Measurements from ENCODE around the gene MRC2. TPM values are rescaled to one million over a fixed set of nuclear protein-coding genes. Genes with fewer than 3 reads are reported as not detected.

Gene MRC2
- total RNA-seq, 4 donors from 2014 or later: 23.3 to 59.8 (median 39.9) TPM

GRCh38 chr17:62732125-62732524, 104.7 kb downstream of the MRC2 start:
- no peak for TF ChIP-seq CTCF (IDR thresholded peaks at IDR 0.05)
- TF ChIP-seq EP300 (IDR thresholded peaks at IDR 0.05): no peak
- no peak for TF ChIP-seq POLR2A (IDR thresholded peaks at IDR 0.05)
- TF ChIP-seq POLR2AphosphoS5 (IDR thresholded peaks at IDR 0.05): no peak
- no peaks in the 10 kb centered on the region for H3K9me3 ChIP-seq
- H3K27me3 ChIP-seq: peaks cover 15% of the 10 kb centered on the region
- no peak for ATAC-seq
- 73 to 86% methylated on average over 5 of the region's 5 CpGs for WGBS, 2 donors (ENCODE audit: low coverage in 1 of 2)
- no peak overlapping the region for H3K4me3 ChIP-seq
- H3K36me3 ChIP-seq: no peaks in the 10 kb centered on the region
- H3K27ac ChIP-seq: no peak overlapping the region
- no peaks in the 10 kb centered on the region for H3K4me1 ChIP-seq

DNA sequence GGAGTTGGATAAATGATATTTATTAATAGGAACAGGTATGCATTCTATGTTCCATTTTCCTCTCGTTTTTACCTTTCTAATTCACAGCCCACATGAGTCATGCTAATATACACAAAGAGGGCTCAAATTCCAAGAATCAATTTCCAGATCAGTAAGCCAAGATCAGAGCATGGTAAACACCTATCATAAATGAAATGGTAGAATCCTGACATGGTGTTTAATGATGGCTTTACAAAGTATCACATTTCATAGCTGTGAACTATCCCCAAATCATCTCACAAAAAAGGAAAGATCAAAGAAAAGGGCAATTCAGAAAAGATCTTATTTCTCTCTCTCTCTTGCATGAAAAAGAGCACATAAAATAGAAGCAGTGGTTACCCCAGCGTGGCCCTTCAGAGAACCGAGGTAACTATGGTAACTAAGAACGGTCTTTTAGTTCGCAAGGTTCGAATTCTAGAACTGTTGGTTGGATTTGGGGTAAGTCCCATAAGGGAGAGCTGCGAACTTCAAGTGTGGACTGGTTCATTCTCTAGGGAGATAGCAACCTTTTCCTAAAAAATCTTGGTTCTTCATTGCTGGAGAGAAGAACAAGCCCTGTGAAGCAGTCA, 107.7 kb downstream of the MRC2 start:
- no peaks in the 10 kb centered on the region for H3K36me3 ChIP-seq
- no peak for ATAC-seq
- 58 to 80% methylated on average over 3 to 7 of the region's 7 CpGs for WGBS, 2 donors (ENCODE audit: low coverage in 1 of 2)
- no peaks in the 10 kb centered on the region for H3K9me3 ChIP-seq
- no peak overlapping the region for H3K27ac ChIP-seq
- no peaks in the 10 kb centered on the region for H3K4me1 ChIP-seq
- H3K4me3 ChIP-seq: no peak overlapping the region
- H3K27me3 ChIP-seq: peaks cover 1% of the 10 kb centered on the region
- no peak for TF ChIP-seq POLR2A (IDR thresholded peaks at IDR 0.05)
- no peak for TF ChIP-seq EP300 (IDR thresholded peaks at IDR 0.05)
- no peak for TF ChIP-seq CTCF (IDR thresholded peaks at IDR 0.05)
- no peak for TF ChIP-seq POLR2AphosphoS5 (IDR thresholded peaks at IDR 0.05)

DNA sequence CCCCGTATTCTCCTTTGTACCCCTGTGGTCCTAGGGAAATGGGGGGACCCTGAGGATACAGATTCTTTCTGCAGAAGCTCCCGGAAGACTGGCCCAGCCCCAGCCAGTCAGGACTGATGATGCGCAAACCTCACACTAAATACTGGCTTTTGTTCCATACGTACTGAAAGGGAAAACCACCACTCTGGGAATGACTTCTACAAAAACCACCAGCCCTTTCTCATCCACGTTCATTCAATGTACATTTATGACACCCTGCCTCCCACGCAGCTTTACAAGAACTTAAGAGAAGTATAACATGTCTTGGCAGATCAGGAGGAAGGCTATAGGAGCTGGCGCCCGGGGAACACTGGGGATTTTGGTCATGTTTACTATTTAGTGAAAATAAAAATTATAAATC, 110.0 kb downstream of the MRC2 start:
- no peaks in the 10 kb centered on the region for H3K27me3 ChIP-seq
- ATAC-seq: no peak
- H3K36me3 ChIP-seq: no peaks in the 10 kb centered on the region
- WGBS, 2 donors (ENCODE audit: low coverage in 1 of 2): 82 to 89% methylated on average over 7 to 8 of the region's 8 CpGs
- no peak overlapping the region for H3K4me3 ChIP-seq
- no peaks in the 10 kb centered on the region for H3K4me1 ChIP-seq
- TF ChIP-seq CTCF (IDR thresholded peaks at IDR 0.05): no peak
- no peaks in the 10 kb centered on the region for H3K9me3 ChIP-seq
- H3K27ac ChIP-seq: no peak overlapping the region

- Histone ChIP-seq H3K9me3 (no peaks in the 10 kb centered on the region), H3K27me3 (no peaks in the 10 kb centered on the region), H3K27ac (no peak overlapping the region), H3K4me3 (no peak overlapping the region), H3K36me3 (no peaks in the 10 kb centered on the region), H3K4me1 (no peaks in the 10 kb centered on the region)
- TF ChIP-seq POLR2A (IDR thresholded peaks at IDR 0.05) (no peak), EP300 (IDR thresholded peaks at IDR 0.05) (no peak), CTCF (IDR thresholded peaks at IDR 0.05) (no peak), POLR2AphosphoS5 (IDR thresholded peaks at IDR 0.05) (no peak)
- ATAC-seq: no peak
- WGBS, 2 donors (ENCODE audit: low coverage in 1 of 2): 83 to 89% methylated on average over 1 to 5 of the region's 9 CpGs
Observed at GRCh38 chr17:62738281-62738680, 110.8 kb downstream of the MRC2 start.

DNA sequence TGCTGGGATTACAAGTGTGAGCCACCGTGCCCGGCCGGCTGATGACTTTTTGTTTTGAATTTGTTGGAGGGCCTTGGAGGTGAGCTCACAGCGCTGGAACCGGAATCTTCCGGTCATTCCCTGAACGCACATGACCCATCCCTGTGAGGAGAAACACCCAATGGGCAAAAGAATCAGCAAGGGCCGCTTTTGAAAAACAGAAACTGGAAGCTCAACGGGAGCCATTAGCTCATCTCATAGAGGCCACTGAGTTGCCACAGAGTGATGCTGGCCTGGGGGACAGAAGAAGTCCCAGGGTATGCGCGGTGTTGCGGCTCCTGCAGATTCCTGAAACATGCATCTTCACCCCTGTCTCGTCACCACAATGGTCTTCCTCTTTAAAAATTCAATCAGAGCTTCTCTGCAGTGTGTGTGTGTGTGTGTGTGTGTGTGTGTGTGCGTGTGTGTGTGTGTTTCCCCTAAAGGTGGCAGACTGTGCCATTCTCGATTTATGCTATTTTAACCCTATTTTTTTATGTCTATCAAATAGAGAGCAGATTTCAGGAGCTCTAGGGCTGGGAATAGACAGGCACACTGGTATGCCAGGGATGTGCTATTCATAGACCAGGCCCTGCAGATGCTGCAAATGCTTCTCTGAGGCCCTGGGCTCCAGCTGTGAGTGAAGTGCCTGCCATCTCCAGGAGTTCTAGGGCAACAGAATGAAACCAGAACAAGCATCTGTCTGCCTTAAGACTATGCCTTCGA, 112.3 kb downstream of the MRC2 start:
- no peaks in the 10 kb centered on the region for H3K4me1 ChIP-seq
- ATAC-seq: no peak
- H3K27ac ChIP-seq: no peak overlapping the region
- H3K4me3 ChIP-seq: no peak overlapping the region
- TF ChIP-seq CTCF (IDR thresholded peaks at IDR 0.05) (no peak), EP300 (IDR thresholded peaks at IDR 0.05) (no peak), POLR2A (IDR thresholded peaks at IDR 0.05) (no peak), POLR2AphosphoS5 (IDR thresholded peaks at IDR 0.05) (no peak)
- H3K9me3 ChIP-seq: no peaks in the 10 kb centered on the region
- no peaks in the 10 kb centered on the region for H3K27me3 ChIP-seq
- WGBS, 2 donors (ENCODE audit: low coverage in 1 of 2): 82 to 100% methylated on average over 4 to 9 of the region's 16 CpGs
- H3K36me3 ChIP-seq: no peaks in the 10 kb centered on the region

Data from gastroesophageal sphincter (tissue), 4 donors.